ENCODE results near the gene ATP5MK. TPM values are rescaled to one million over a fixed set of nuclear protein-coding genes. Genes with fewer than 3 reads are reported as not detected.
"Not testable (repeated sequence)": the region's sequence is repeated elsewhere in the genome, so short reads cannot be mapped to it uniquely, and the experiment has no call there.

ATP5MK gene
- total RNA-seq, 2 donors from 2014 or later, result 551 to 577 TPM

DNA sequence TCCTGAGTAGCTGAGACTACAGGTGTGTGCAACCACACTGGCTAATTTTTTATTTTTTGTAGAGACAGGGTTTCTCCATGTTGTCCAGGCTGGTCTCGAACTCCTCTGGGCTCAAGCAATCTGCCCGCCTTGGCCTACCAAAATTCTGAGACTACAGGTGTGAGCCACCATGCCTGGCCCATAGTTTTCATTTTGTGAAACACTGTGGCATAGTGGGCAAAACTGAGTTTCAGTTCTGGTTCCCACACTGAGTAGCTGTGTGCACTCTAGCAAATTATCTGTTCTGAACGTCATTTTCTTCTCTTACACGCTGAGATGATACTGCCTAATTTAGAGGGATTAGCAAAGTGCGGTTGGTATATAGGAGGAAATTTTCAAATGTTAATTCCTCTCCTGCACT is 13.5 kb downstream of the ATP5MK start:
- no peak overlapping the region for H3K9ac ChIP-seq (ENCODE audit: low read depth in 2 of 2, low read length in 2 of 2)
- no peaks in the 10 kb centered on the region for H3K27me3 ChIP-seq
- H3K4me1 ChIP-seq, result no peaks in the 10 kb centered on the region
- intact Hi-C loops (cut with DNase I), result no loop called here
- peaks cover 4% of the 10 kb centered on the region for H3K36me3 ChIP-seq
- H3K9me3 ChIP-seq, result no peaks in the 10 kb centered on the region
- no peak overlapping the region for H3K4me3 ChIP-seq
- H3K27ac ChIP-seq, result no peak overlapping the region
- DNase-seq, result no peak
- TF ChIP-seq, protein P1, sequence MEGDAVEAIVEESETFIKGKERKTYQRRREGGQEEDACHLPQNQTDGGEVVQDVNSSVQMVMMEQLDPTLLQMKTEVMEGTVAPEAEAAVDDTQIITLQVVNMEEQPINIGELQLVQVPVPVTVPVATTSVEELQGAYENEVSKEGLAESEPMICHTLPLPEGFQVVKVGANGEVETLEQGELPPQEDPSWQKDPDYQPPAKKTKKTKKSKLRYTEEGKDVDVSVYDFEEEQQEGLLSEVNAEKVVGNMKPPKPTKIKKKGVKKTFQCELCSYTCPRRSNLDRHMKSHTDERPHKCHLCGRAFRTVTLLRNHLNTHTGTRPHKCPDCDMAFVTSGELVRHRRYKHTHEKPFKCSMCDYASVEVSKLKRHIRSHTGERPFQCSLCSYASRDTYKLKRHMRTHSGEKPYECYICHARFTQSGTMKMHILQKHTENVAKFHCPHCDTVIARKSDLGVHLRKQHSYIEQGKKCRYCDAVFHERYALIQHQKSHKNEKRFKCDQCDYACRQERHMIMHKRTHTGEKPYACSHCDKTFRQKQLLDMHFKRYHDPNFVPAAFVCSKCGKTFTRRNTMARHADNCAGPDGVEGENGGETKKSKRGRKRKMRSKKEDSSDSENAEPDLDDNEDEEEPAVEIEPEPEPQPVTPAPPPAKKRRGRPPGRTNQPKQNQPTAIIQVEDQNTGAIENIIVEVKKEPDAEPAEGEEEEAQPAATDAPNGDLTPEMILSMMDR (IDR thresholded peaks at IDR 0.05), result no peak

DNA sequence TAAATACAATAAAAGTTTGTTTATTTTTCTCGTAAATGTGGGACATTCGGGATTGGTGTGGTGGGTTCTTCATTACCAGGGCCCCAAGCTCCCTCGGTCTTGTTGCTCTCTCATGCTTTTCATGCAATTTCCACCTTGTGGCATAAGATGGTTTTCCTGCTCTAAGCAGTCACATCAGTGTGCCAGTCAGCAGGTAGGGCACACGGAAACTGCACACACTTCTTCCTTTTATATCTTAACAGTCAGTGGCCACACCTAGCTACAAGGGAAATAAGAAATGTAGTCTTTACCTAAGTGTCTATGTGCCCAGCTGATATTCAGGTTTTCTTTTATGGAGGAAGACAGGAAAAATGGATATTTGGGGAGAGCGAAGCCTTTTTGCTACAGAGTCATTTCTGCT is 22.0 kb downstream of the ATP5MK start:
- no peak overlapping the region for H3K4me3 ChIP-seq
- H3K27me3 ChIP-seq, result no peaks in the 10 kb centered on the region
- H3K4me1 ChIP-seq, result no peaks in the 10 kb centered on the region
- no peaks in the 10 kb centered on the region for H3K36me3 ChIP-seq
- H3K27ac ChIP-seq, result peak overlapping the region; percentile 70
- peak; percentile 50 for DNase-seq
- peak overlapping the region in 1 of 2 donors; percentile 66 for H3K9ac ChIP-seq (ENCODE audit: low read depth in 2 of 2, low read length in 2 of 2)
- intact Hi-C loops (cut with DNase I), result no loop called here
- TF ChIP-seq, protein P1 (IDR thresholded peaks at IDR 0.05), result no peak
- no peaks in the 10 kb centered on the region for H3K9me3 ChIP-seq

DNA sequence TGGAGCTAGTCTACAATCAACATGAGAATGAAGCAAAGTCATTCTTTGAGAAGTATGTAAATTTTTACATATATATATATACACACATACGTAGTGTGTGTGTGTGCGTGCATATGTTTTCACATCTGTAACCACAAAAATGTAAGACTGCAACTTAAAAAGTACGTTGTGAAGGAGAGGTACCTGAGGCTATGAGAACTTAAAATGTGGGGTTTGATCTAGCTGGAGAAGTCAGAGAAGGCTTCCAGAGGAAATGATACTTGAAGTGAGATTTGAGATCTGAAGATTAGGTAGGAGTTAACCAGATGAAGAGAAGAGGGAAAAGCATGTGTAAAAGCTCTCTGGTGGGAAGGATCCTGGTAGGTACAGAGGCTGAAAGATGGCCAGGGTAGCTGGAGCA is 22.7 kb downstream of the ATP5MK start:
- intact Hi-C loops (cut with DNase I), result no loop called here

DNA sequence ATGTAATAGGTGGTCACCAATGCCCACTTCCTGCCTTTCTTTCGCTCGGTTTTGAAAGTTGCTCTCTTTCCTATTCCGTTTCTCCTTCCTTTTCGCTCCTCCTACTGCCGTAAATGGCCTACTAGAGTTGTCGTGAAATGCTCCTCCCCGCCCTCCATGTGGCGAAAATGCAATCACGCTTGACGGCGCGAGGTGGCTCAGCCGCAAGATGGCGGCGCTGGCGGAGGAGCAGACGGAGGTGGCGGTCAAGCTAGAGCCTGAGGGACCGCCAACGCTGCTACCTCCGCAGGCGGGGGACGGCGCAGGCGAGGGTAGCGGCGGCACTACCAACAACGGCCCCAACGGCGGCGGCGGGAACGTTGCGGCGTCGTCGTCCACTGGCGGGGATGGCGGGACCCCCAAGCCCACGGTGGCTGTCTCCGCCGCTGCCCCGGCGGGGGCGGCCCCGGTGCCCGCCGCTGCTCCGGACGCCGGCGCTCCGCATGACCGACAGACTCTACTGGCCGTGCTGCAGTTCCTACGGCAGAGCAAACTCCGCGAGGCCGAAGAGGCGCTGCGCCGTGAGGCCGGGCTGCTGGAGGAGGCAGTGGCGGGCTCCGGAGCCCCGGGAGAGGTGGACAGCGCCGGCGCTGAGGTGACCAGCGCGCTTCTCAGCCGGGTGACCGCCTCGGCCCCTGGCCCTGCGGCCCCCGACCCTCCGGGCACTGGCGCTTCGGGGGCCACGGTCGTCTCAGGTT is 28.3 kb downstream of the ATP5MK start, which contains the start of gene TAF5:
Gene TAF5 (plus strand): TSS at position 195 of the 737 bp plus-strand sequence. CDS start 14 bp downstream, at position 209.
- peak; percentile 95 for DNase-seq
- Histone ChIP-seq H3K27ac (peak within 1 kb of the TSS; percentile 89), H3K27me3 (no peaks in the 10 kb centered on the region), H3K4me3 (peak within 1 kb of the TSS; percentile 96), H3K36me3 (no peaks in the 10 kb centered on the region), H3K9me3 (no peaks in the 10 kb centered on the region), H3K9ac (ENCODE audit: low read depth in 2 of 2, low read length in 2 of 2) (peak within 1 kb of the TSS; percentile 72 to 96), H3K4me1 (no peaks in the 10 kb centered on the region)
- intact Hi-C loops (cut with DNase I), result no loop called here
- TF ChIP-seq, protein P1 (IDR thresholded peaks at IDR 0.05), result no peak

More for the DNA sequence above, 22.7 kb downstream of the ATP5MK start:
- DNase-seq, result no peak
- H3K4me1 ChIP-seq, result no peaks in the 10 kb centered on the region
- H3K27me3 ChIP-seq, result no peaks in the 10 kb centered on the region
- H3K4me3 ChIP-seq, result no peak overlapping the region
- peak overlapping the region; percentile 70 for H3K27ac ChIP-seq
- no peaks in the 10 kb centered on the region for H3K36me3 ChIP-seq
- no peaks in the 10 kb centered on the region for H3K9me3 ChIP-seq
- TF ChIP-seq, protein P1 (IDR thresholded peaks at IDR 0.05), result no peak
- peak overlapping the region in 1 of 2 donors; percentile 66 for H3K9ac ChIP-seq (ENCODE audit: low read depth in 2 of 2, low read length in 2 of 2)

DNA sequence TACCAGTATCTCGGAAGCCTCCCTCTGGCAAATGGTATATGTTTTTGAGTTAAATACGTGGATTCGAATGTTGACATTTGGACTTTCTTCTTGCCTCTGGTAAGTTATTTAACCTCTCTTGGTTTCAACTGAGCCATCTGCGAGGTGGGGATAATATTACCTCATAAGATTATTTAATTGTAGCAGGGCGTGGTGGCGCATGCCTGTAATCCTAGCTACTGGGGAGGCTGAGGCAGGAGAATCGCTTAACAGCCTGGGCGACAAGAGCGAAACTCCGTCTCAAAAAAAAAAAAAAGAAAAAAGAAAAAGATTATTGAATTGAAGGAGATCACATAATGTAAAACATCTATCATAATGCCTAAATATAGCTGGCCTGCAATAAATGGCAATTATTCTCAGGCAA is 28.9 kb downstream of the ATP5MK start:
- Histone ChIP-seq H3K36me3 (no peaks in the 10 kb centered on the region), H3K9me3 (no peaks in the 10 kb centered on the region), H3K27ac (peak overlapping the region; percentile 89), H3K27me3 (no peaks in the 10 kb centered on the region), H3K4me3 (peak overlapping the region; percentile 96), H3K9ac (ENCODE audit: low read depth in 2 of 2, low read length in 2 of 2) (peak overlapping the region in 1 of 2 donors; percentile 72), H3K4me1 (no peaks in the 10 kb centered on the region)
- peak; percentile 23 for DNase-seq
- intact Hi-C loops (cut with DNase I), result no loop called here
- TF ChIP-seq, protein P1 (IDR thresholded peaks at IDR 0.05), result no peak

DNA sequence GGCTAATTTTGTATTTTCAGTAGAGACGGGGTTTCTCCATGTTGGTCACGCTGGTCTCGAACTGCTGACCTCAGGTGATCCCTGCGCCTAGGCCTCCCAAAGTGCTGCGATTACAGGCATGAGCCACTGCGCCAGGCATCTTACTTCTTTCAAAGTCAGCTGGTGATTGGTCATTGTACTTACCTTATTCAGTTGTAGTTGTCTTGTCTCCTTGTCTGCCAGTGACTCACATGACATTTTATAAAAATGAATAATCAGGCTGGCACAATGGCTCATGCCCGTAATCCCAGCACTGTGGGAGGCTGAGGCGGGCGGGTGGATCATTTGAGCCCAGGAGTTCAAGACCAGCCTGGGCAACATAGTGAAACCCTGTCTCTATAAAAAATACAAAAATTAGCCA is 35.5 kb downstream of the ATP5MK start:
- H3K4me1 ChIP-seq; H3K9me3 ChIP-seq; H3K4me3 ChIP-seq; H3K27me3 ChIP-seq; intact Hi-C loops (cut with DNase I); H3K9ac ChIP-seq (ENCODE audit: low read depth in 2 of 2, low read length in 2 of 2); H3K36me3 ChIP-seq; DNase-seq; H3K27ac ChIP-seq: not testable (repeated sequence)

DNA sequence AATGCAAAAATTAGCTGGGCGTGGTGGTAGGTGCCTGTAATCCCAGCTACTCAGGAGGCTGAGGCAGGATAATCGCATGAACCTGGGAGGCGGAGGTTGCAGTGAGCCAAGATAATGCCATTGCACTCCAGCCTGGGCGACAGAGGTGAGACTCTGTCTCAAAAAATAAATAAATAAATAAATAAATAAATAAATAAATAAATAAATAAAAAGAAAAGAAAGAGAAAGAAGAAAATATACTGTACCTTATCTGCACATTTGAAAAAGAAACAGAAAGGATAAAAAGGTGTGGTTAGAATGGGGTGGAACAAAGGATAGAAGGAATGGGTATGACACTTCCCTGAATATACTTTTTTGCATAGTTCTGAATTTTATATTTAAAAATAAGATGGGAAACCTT is 36.8 kb downstream of the ATP5MK start:
- H3K4me1 ChIP-seq; H3K4me3 ChIP-seq; H3K27me3 ChIP-seq; H3K36me3 ChIP-seq; H3K27ac ChIP-seq; DNase-seq; H3K9ac ChIP-seq (ENCODE audit: low read depth in 2 of 2, low read length in 2 of 2); H3K9me3 ChIP-seq; intact Hi-C loops (cut with DNase I): not testable (repeated sequence)
